Measurements from ENCODE around the gene DNM1L. TPM values are rescaled to one million over a fixed set of nuclear protein-coding genes. Genes with fewer than 3 reads are reported as not detected.

DNM1L gene
- total RNA-seq, 2 experiments from 2014 or later: 56.9 to 68.3 TPM

DNA sequence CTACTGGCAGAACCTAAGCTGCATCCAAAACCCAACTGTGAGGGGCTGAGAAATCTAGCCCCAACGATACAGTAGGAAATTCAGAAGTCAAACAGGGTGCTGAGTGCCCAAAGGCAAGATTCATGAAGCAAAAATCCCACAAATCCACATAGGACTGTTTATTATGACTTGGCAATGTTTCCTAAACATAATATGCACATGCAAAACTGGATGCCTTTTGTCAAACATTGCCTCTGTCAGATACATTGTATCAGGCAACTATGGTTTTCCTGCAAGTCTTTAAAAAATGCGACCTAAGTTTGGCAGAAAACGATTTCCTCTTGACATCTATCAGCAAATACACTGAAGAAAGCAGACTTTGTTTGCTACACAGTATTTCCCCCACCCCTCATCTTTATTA, 103.9 kb downstream of the DNM1L start:
- TF ChIP-seq, protein P1, sequence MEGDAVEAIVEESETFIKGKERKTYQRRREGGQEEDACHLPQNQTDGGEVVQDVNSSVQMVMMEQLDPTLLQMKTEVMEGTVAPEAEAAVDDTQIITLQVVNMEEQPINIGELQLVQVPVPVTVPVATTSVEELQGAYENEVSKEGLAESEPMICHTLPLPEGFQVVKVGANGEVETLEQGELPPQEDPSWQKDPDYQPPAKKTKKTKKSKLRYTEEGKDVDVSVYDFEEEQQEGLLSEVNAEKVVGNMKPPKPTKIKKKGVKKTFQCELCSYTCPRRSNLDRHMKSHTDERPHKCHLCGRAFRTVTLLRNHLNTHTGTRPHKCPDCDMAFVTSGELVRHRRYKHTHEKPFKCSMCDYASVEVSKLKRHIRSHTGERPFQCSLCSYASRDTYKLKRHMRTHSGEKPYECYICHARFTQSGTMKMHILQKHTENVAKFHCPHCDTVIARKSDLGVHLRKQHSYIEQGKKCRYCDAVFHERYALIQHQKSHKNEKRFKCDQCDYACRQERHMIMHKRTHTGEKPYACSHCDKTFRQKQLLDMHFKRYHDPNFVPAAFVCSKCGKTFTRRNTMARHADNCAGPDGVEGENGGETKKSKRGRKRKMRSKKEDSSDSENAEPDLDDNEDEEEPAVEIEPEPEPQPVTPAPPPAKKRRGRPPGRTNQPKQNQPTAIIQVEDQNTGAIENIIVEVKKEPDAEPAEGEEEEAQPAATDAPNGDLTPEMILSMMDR (IDR thresholded peaks at IDR 0.05): no peak
- POLR2A ChIA-PET: no interaction called here
- Mint-ChIP-seq H3K4me1 (ENCODE audit: low read depth) (no peaks in the 10 kb centered on the region), H3K27ac (no peak overlapping the region), H3K4me3 (no peak overlapping the region), H3K27me3 (peaks cover 19% of the 10 kb centered on the region), H3K9me3 (no peaks in the 10 kb centered on the region), H3K36me3 (ENCODE audit: low read depth) (no peaks in the 10 kb centered on the region)
- DNase-seq (no peak), ATAC-seq (no peak)
- intact Hi-C loops (cut with micrococcal nuclease): no loop called here
- CTCF ChIA-PET: no interaction called here

- Mint-ChIP-seq H3K36me3 (ENCODE audit: low read depth) (no peaks in the 10 kb centered on the region), H3K9me3 (no peaks in the 10 kb centered on the region), H3K4me3 (no peak overlapping the region), H3K27ac (no peak overlapping the region), H3K27me3 (peaks cover 10% of the 10 kb centered on the region), H3K4me1 (ENCODE audit: low read depth) (no peaks in the 10 kb centered on the region)
- DNase-seq (no peak), ATAC-seq (no peak)
- intact Hi-C loops (cut with micrococcal nuclease): no loop called here
- POLR2A ChIA-PET: no interaction called here
- TF ChIP-seq, protein P1 (IDR thresholded peaks at IDR 0.05): no peak
- CTCF ChIA-PET: no interaction called here
Observed at GRCh38 chr12:32785557-32785956, 106.5 kb downstream of the DNM1L start.

- Mint-ChIP-seq H3K36me3 (ENCODE audit: low read depth) (no peaks in the 10 kb centered on the region), H3K27ac (no peak overlapping the region), H3K9me3 (no peaks in the 10 kb centered on the region), H3K27me3 (peaks cover 8% of the 10 kb centered on the region), H3K4me3 (no peak overlapping the region), H3K4me1 (ENCODE audit: low read depth) (no peaks in the 10 kb centered on the region)
- no peak for ATAC-seq
- no peak for DNase-seq
- CTCF ChIA-PET: no interaction called here
- intact Hi-C loops (cut with micrococcal nuclease): no loop called here
- POLR2A ChIA-PET: no interaction called here
- TF ChIP-seq, protein P1 (IDR thresholded peaks at IDR 0.05): no peak
Observed at GRCh38 chr12:32788405-32788804, 109.3 kb downstream of the DNM1L start.

GRCh38 chr12:32789446-32789845, 110.3 kb downstream of the DNM1L start:
- intact Hi-C loops (cut with micrococcal nuclease): no loop called here
- POLR2A ChIA-PET: no interaction called here
- peaks cover 8% of the 10 kb centered on the region for H3K27me3 Mint-ChIP-seq
- H3K27ac Mint-ChIP-seq: no peak overlapping the region
- no peaks in the 10 kb centered on the region for H3K9me3 Mint-ChIP-seq
- no peaks in the 10 kb centered on the region for H3K36me3 Mint-ChIP-seq (ENCODE audit: low read depth)
- no peak overlapping the region for H3K4me3 Mint-ChIP-seq
- no peaks in the 10 kb centered on the region for H3K4me1 Mint-ChIP-seq (ENCODE audit: low read depth)
- TF ChIP-seq, protein P1 (IDR thresholded peaks at IDR 0.05): no peak
- ATAC-seq (no peak), DNase-seq (no peak)
- CTCF ChIA-PET: no interaction called here

- POLR2A ChIA-PET: no interaction called here
- TF ChIP-seq, protein P1 (IDR thresholded peaks at IDR 0.05): no peak
- H3K36me3 Mint-ChIP-seq (ENCODE audit: low read depth): no peaks in the 10 kb centered on the region
- no peaks in the 10 kb centered on the region for H3K9me3 Mint-ChIP-seq
- H3K27me3 Mint-ChIP-seq: peaks cover 8% of the 10 kb centered on the region
- H3K4me3 Mint-ChIP-seq: no peak overlapping the region
- ATAC-seq: no peak
- CTCF ChIA-PET: no interaction called here
- H3K4me1 Mint-ChIP-seq (ENCODE audit: low read depth): no peaks in the 10 kb centered on the region
- DNase-seq: no peak
- intact Hi-C loops (cut with micrococcal nuclease): no loop called here
- no peak overlapping the region for H3K27ac Mint-ChIP-seq
Observed at GRCh38 chr12:32789916-32790315, 110.8 kb downstream of the DNM1L start.
